GM12878 (cell line): Measurements from ENCODE around the gene TMSB10. TPM values are rescaled to one million over a fixed set of nuclear protein-coding genes. Genes with fewer than 3 reads are reported as not detected.

Experiments used
- ATAC-seq: fragments of 200-7000 bp; cut with Tn5 transposase; 3 replicates; pipeline ENCODE4 v1.9.1; 2020; ENCODE audit warnings: mild to moderate bottlenecking, moderate library complexity
- BruUV-seq: library from RNA; stranded (reverse); fragments of 400-500 nt; replicated peaks from 2 replicates; lab custom pipeline; 2021; lab: Mats Ljungman, UMichigan
- CTCF ChIA-PET: fragments of 300-600 bp; sonication (Branson Sonifier 250); formaldehyde crosslinking; extraction: SDS; loops from one replicate; lab custom pipeline; 2021; ENCODE audit warnings: inconsistent platforms; lab: Yijun Ruan, JAX
- POLR2A ChIA-PET: fragments of 350-600 bp; formaldehyde crosslinking; extraction: SDS; loops from one replicate; lab custom pipeline; 2021; ENCODE audit warnings: inconsistent platforms; lab: Charles Lee
- RAD21 ChIA-PET: fragments of 300-600 bp; sonication (Branson Sonifier 250); formaldehyde crosslinking; loops from one replicate; lab custom pipeline; 2023; ENCODE audit warnings: antibody characterized with exemption; ENCODE audit not compliant: unreplicated experiment; lab: Charles Lee
- SMC1A ChIA-PET: fragments of 300-600 bp; sonication (Branson Sonifier 250); formaldehyde crosslinking; loops from one replicate; lab custom pipeline; 2023; ENCODE audit not compliant: unreplicated experiment, uncharacterized antibody; lab: Charles Lee
- DNase-seq: peaks from one replicate; pipeline ENCODE4 v3.0.0-alpha.2; 2011; ENCODE audit warnings: low read depth, low spot score
- FAIRE-seq: peaks from 3 replicates; lab custom pipeline; 2011; peaks lifted over from hg19 to GRCh38; lab: Jason Lieb, UNC
- H2AFZ ChIP-seq: 2 replicates; pipeline ENCODE4 v1.6.0; 2011; ENCODE audit warnings: low read depth, low read length, control low read depth; ENCODE audit not compliant: control insufficient read depth
- H3K27ac ChIP-seq: 2 replicates; pipeline ENCODE4 v1.5.1; 2011; ENCODE audit warnings: control low read depth; ENCODE audit not compliant: control insufficient read depth, insufficient read depth
- H3K27me3 ChIP-seq, 2 experiments: replicated peaks in 1 of 2; 2 replicates each; pipeline versions ENCODE4 v1.6.0 to v1.6.1; 2011; ENCODE audit warnings: low read length in 1 of 2; ENCODE audit not compliant: control insufficient read depth in 2 of 2, insufficient read depth in 2 of 2
- H3K36me3 ChIP-seq, 2 experiments: 2 replicates each; pipeline ENCODE4 v1.5.1; 2011; ENCODE audit warnings: low read length in 1 of 2; ENCODE audit not compliant: control insufficient read depth in 2 of 2, insufficient read depth in 2 of 2
- H3K4me1 ChIP-seq: 2 replicates; pipeline ENCODE4 v1.6.1; 2011; ENCODE audit warnings: mild to moderate bottlenecking, low read length, moderate library complexity, mixed read lengths; ENCODE audit not compliant: control insufficient read depth, insufficient read depth
- H3K4me2 ChIP-seq: 2 replicates; pipeline ENCODE4 v1.6.0; 2011; ENCODE audit warnings: control low read depth; ENCODE audit not compliant: control insufficient read depth, insufficient read depth
- H3K4me3 ChIP-seq: fragments of 200-600 bp; sonication (generic); 2 replicates; pipeline ENCODE4 v1.5.1; 2016
- H3K79me2 ChIP-seq: 2 replicates; pipeline ENCODE4 v1.6.0; 2011; ENCODE audit warnings: low read length; ENCODE audit not compliant: control insufficient read depth, insufficient read depth
- H3K9ac ChIP-seq: 2 replicates; pipeline ENCODE4 v1.8.0; 2011; ENCODE audit warnings: low read length, control low read depth, mixed read lengths; ENCODE audit not compliant: control insufficient read depth, insufficient read depth
- H3K9me3 ChIP-seq: replicated peaks from 3 replicates; pipeline ENCODE4 v1.5.1; 2011; ENCODE audit warnings: mild to moderate bottlenecking, low read length; ENCODE audit not compliant: control insufficient read depth, insufficient read depth
- H4K20me1 ChIP-seq: 2 replicates; pipeline ENCODE4 v1.6.0; 2011; ENCODE audit not compliant: control insufficient read depth, insufficient read depth
- BACH1 ChIP-seq: fragments of 450-650 bp; IDR thresholded peaks from 2 replicates; pipeline ENCODE4 v1.6.1; 2017; ENCODE audit warnings: mild to moderate bottlenecking, borderline replicate concordance
- JUNB ChIP-seq: IDR thresholded peaks from 2 replicates; pipeline ENCODE4 v1.6.1; 2016; ENCODE audit warnings: antibody characterized with exemption, mild to moderate bottlenecking
- MXI1 ChIP-seq: fragments of 150-350 bp; IDR thresholded peaks from 2 replicates; pipeline ENCODE4 v1.6.1; 2011; ENCODE audit warnings: low read depth, mild to moderate bottlenecking, inconsistent platforms, low read length, improper control_type of control experiment
- SUZ12 ChIP-seq: fragments of 200-600 bp; sonication (generic); IDR thresholded peaks from one replicate; pipeline ENCODE4 v1.6.1; 2018; ENCODE audit warnings: antibody characterized with exemption, mild to moderate bottlenecking; ENCODE audit not compliant: unreplicated experiment
- WGBS: methylation state at CpG from one replicate; pipeline ENCODE4 v1.1.6; 2016; ENCODE audit warnings: low lambda C conversion rate; ENCODE audit not compliant: insufficient replicate concordance, insufficient coverage; ENCODE audit errors: missing lambda C conversion rate; 5-methylcytosine and 5-hydroxymethylcytosine counted together
- in situ Hi-C: fragments of 300-500 bp; cut with MboI; formaldehyde crosslinking; loops from 9 replicates; pipeline ENCODE4 v1.14.3; 2018; ENCODE audit warnings: mixed read lengths
- intact Hi-C: fragments of 100-400 bp; cut with micrococcal nuclease; formaldehyde crosslinking; loops from one replicate; pipeline ENCODE4 v1.14.2; 2022; ENCODE audit not compliant: unreplicated experiment
- polyA plus RNA-seq, 11 experiments: library from polyadenylated mRNA; depleted of rRNA in 4 of 11; unstranded in 6 of 11; stranded (reverse) in 5 of 11; fragments of >200 nt; fragmentation: Nextera tagmentation in 4 of 11; fragmentation: Illumina TruSeq in 1 of 11; extraction: Ambion mirVana in 4 of 11; extraction: Trizol in 1 of 11; gene quantifications; 1 replicate in 1 of 11; 2 replicates in 10 of 11; pipeline versions ENCODE4 v1.2.1 to v1.2.3, GENCODE V29; 2011 to 2016; ENCODE audit warnings: inconsistent platforms in 2 of 11, missing spikeins in 2 of 11, low read depth in 1 of 11
- total RNA-seq, 4 experiments: library from RNA; depleted of rRNA in 3 of 4; stranded (reverse); fragments of >200 nt in 3 of 4; fragmentation: Illumina TruSeq in 1 of 4; extraction: Trizol in 1 of 4; gene quantifications; 2 replicates each; pipeline versions ENCODE4 v1.2.1 to v1.2.3, GENCODE V29; 2013 to 2021
- TF ChIP-seq, protein P1 (sequence below): IDR thresholded peaks from 2 replicates; pipeline ENCODE4 v1.6.1; 2011; ENCODE audit warnings: low read depth, low read length, improper control_type of control experiment, borderline replicate concordance

Gene TMSB10
- total and polyA plus RNA-seq, 10 of the 15 experiments (the other 5 are each of a cell fraction or from before 2014, with no cell fraction given), result 1,406 to 4,860 (median 3,381) TPM

DNA sequence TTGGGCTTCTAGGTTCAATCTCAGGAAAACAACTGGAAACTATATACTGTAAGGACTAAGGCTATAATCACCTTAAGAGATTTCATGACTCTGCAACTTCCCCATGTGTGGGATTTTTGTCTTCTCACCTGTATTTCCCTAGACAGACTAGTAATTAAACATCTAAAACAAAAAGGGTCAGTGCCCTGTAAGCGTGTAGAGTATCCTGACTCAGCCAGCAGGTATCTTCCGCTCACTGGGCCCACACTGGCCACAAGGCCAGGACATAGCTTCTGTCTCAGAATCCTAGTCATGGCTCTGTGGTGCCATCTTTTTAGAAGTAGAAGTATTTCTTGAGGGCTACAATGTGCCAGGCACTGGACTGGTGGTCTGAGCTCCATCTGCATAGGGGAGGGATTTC is 36.7 kb downstream of the TMSB10 start:
- in situ Hi-C loops, result loop anchor here (25.0 kb wide), 1 partner anchor 1495 kb away; the partner anchor contains the start of gene KDM3A
- TSS peak; percentile 35 for BruUV-seq

More for the DNA sequence above, 36.7 kb downstream of the TMSB10 start:
- H3K9me3 ChIP-seq, result no peaks in the 10 kb centered on the region
- H3K79me2 ChIP-seq, result peaks cover 53% of the 10 kb centered on the region
- DNase-seq, result no peak
- H3K4me1 ChIP-seq, result peaks cover 60% of the 10 kb centered on the region
- peak overlapping the region; percentile 76 for H3K4me2 ChIP-seq
- peak overlapping the region; percentile 92 for H3K9ac ChIP-seq
- no peaks in the 10 kb centered on the region for H4K20me1 ChIP-seq
- peak overlapping the region; percentile 22; the same call in 1 of the 2 replicates for H3K4me3 ChIP-seq
- RAD21 ChIA-PET, result interaction anchor here (1.1 to 10.8 kb wide), 8 partner anchors 11 to 92 kb away, joined by 4 to 300 read pairs (median 8); partner anchors contain the start of genes KCMF1 and TRABD2A
- FAIRE-seq, result no peak
- TF ChIP-seq JUNB (no peak), SUZ12 (no peak), MXI1 (no peak), BACH1 (peak; percentile 16; the same call in 1 of the 2 replicates)
- TF ChIP-seq, protein P1, sequence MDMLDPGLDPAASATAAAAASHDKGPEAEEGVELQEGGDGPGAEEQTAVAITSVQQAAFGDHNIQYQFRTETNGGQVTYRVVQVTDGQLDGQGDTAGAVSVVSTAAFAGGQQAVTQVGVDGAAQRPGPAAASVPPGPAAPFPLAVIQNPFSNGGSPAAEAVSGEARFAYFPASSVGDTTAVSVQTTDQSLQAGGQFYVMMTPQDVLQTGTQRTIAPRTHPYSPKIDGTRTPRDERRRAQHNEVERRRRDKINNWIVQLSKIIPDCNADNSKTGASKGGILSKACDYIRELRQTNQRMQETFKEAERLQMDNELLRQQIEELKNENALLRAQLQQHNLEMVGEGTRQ, result no peak
- TF ChIP-seq, all 136 proteins: peak for 1
- ChIA-PET POLR2A (interaction anchor here (2.1 to 14.1 kb wide), 4 partner anchors 11 to 31 kb away, joined by 8 to 265 read pairs (median 64); partner anchors contain the start of gene KCMF1), SMC1A (interaction anchor here (1.3 to 22.1 kb wide), 6 partner anchors 11 to 73 kb away, joined by 5 to 378 read pairs (median 106); partner anchors contain the start of gene KCMF1), CTCF (interaction anchor here (1.3 to 11.7 kb wide), 6 partner anchors 11 to 76 kb away, joined by 3 to 275 read pairs (median 61); no protein-coding TSS in a partner anchor)
- H3K36me3 ChIP-seq, result no peaks in the 10 kb centered on the region
- intact Hi-C loops, result loop anchor here (5.0 kb wide), 1 partner anchor 70 kb away; no protein-coding TSS in a partner anchor
- H2AFZ ChIP-seq, result no peak overlapping the region
- peak overlapping the region; percentile 100 for H3K27ac ChIP-seq
- ATAC-seq, result no peak
- 100% methylated on average over 2 of the region's 2 CpGs for WGBS
- no peaks in the 10 kb centered on the region for H3K27me3 ChIP-seq
